SK-N-SH (cell line): ENCODE data around the gene CIT. TPM values are rescaled to one million over a fixed set of nuclear protein-coding genes. Genes with fewer than 3 reads are reported as not detected.

Experiments
- CTCF ChIA-PET: fragments of 300-600, 350-600 bp; formaldehyde crosslinking; extraction: SDS; loops from one replicate; lab custom pipeline; 2021; lab: Yijun Ruan, JAX
- POLR2A ChIA-PET: fragments of 350-600 bp; sonication (Branson Sonifier 250); formaldehyde crosslinking; extraction: SDS; loops from one replicate; lab custom pipeline; 2020; ENCODE audit warnings: antibody characterized with exemption, inconsistent platforms; lab: Yijun Ruan, JAX
- DNase-seq: peaks from one replicate; pipeline ENCODE4 v3.0.0; 2012
- H2AFZ ChIP-seq: fragments of 200-600 bp; sonication (generic); 2 replicates; pipeline ENCODE4 v1.8.1; 2016; ENCODE audit warnings: antibody characterized with exemption, mild to moderate bottlenecking, low read depth
- H3F3A ChIP-seq: fragments of 200-600 bp; sonication (generic); replicated peaks from 2 replicates; pipeline ENCODE3; 2016; ENCODE audit warnings: antibody characterized with exemption, mild to moderate bottlenecking; ENCODE audit not compliant: insufficient read depth
- H3K27ac ChIP-seq, 2 experiments: fragments of 200-500 bp in 1 of 2; fragments of 200-600 bp in 1 of 2; sonication (Bioruptor generic) in 1 of 2; sonication (generic), shearing (Covaris generic) in 1 of 2; 2 replicates each; pipeline versions ENCODE4 v1.5.1 to v1.6.1; 2014 to 2016; ENCODE audit warnings: low read depth in 2 of 2, inconsistent platforms in 1 of 2, low read length in 1 of 2, mild to moderate bottlenecking in 1 of 2, mixed read lengths in 1 of 2
- H3K27me3 ChIP-seq: fragments of 200-600 bp; sonication (generic), shearing (Covaris generic); 2 replicates; pipeline ENCODE4 v1.6.1; 2016; ENCODE audit warnings: mixed run types; ENCODE audit not compliant: insufficient read depth
- H3K36me3 ChIP-seq, 2 experiments: fragments of 200-500 bp in 1 of 2; fragments of 200-600 bp in 1 of 2; sonication (Bioruptor generic) in 1 of 2; sonication (generic) in 1 of 2; replicated peaks in 1 of 2; 2 replicates each; pipeline versions ENCODE3 to v1.5.1; 2014 to 2016; ENCODE audit warnings: low read length in 1 of 2, mild to moderate bottlenecking in 1 of 2; ENCODE audit not compliant: insufficient read depth in 2 of 2, control insufficient read depth in 1 of 2
- H3K4me1 ChIP-seq, 2 experiments: fragments of 200-500 bp in 1 of 2; fragments of 200-600 bp in 1 of 2; sonication (Bioruptor generic) in 1 of 2; sonication (generic), shearing (Covaris generic) in 1 of 2; 2 replicates each; pipeline versions ENCODE4 v1.5.1 to v1.6.1; 2014 to 2016; ENCODE audit warnings: low read depth in 1 of 2, low read length in 1 of 2, mixed run types in 1 of 2; ENCODE audit not compliant: insufficient read depth in 2 of 2, control insufficient read depth in 1 of 2
- H3K4me2 ChIP-seq: fragments of 200-600 bp; sonication (generic), shearing (Covaris generic); 2 replicates; pipeline ENCODE4 v1.6.1; 2017; ENCODE audit warnings: mixed run types
- H3K4me3 ChIP-seq, 2 experiments: fragments of 200-500 bp in 1 of 2; fragments of 200-600 bp in 1 of 2; sonication (Bioruptor generic) in 1 of 2; sonication (generic), shearing (Covaris generic) in 1 of 2; 2 replicates each; pipeline versions ENCODE4 v1.5.1 to v1.8.1; 2014 to 2016; ENCODE audit warnings: low read depth in 2 of 2, inconsistent platforms in 1 of 2, low read length in 1 of 2, mild to moderate bottlenecking in 1 of 2, mixed read lengths in 1 of 2, moderate library complexity in 1 of 2
- H3K79me2 ChIP-seq: fragments of 200-600 bp; sonication (generic); 2 replicates; pipeline ENCODE4 v1.8.1; 2017; ENCODE audit warnings: mild to moderate bottlenecking; ENCODE audit not compliant: insufficient read depth
- H3K9ac ChIP-seq: fragments of 200-600 bp; sonication (generic); 2 replicates; pipeline ENCODE4 v1.6.1; 2017; ENCODE audit warnings: mixed run types
- H3K9me2 ChIP-seq: fragments of 200-600 bp; sonication (generic); 2 replicates; pipeline ENCODE4 v1.6.1; 2017; ENCODE audit warnings: mixed run types
- H3K9me3 ChIP-seq: fragments of 200-600 bp; sonication (generic); 2 replicates; pipeline ENCODE4 v1.6.1; 2017; ENCODE audit warnings: mixed run types, mild to moderate bottlenecking, moderate library complexity
- H4K20me1 ChIP-seq: fragments of 200-600 bp; sonication (generic); 2 replicates; pipeline ENCODE4 v1.6.1; 2017; ENCODE audit warnings: mild to moderate bottlenecking, mixed run types; ENCODE audit not compliant: insufficient read depth
- CHD2 ChIP-seq: fragments of 150-350 bp; IDR thresholded peaks from 2 replicates; pipeline ENCODE4 v1.6.1; 2018; ENCODE audit warnings: low read length; ENCODE audit not compliant: partially characterized antibody
- CTCF ChIP-seq: fragments of 200-600 bp; sonication (generic); IDR thresholded peaks from 2 replicates; pipeline ENCODE4 v1.6.1; 2017; ENCODE audit warnings: antibody characterized with exemption, mild to moderate bottlenecking, moderate library complexity
- EP300 ChIP-seq, 2 experiments: IDR thresholded peaks; 2 replicates each; pipeline versions ENCODE4 v1.4.0 to v1.6.1; 2012; ENCODE audit warnings: borderline replicate concordance in 1 of 2, low read depth in 1 of 2, low read length in 1 of 2
- JUND ChIP-seq: IDR thresholded peaks from 2 replicates; pipeline ENCODE4 v1.4.0; 2012
- MEF2A ChIP-seq: IDR thresholded peaks from 2 replicates; pipeline ENCODE4 v1.4.0; 2012; ENCODE audit warnings: low read depth, borderline replicate concordance
- MXI1 ChIP-seq: IDR thresholded peaks from 2 replicates; pipeline ENCODE4 v1.6.1; 2012; ENCODE audit warnings: mild to moderate bottlenecking, low read depth, low read length, improper control_type of control experiment
- NFIC ChIP-seq: IDR thresholded peaks from 2 replicates; pipeline ENCODE4 v1.4.0; 2012; ENCODE audit warnings: borderline replicate concordance
- REST ChIP-seq: IDR thresholded peaks from 2 replicates; pipeline ENCODE4 v1.6.1; 2012; ENCODE audit warnings: mild to moderate bottlenecking, low read depth, low read length, moderate library complexity
- RFX5 ChIP-seq: IDR thresholded peaks from 2 replicates; pipeline ENCODE4 v1.6.1; 2012; ENCODE audit warnings: mild to moderate bottlenecking, improper control_type of control experiment, low read length
- SMC3 ChIP-seq: IDR thresholded peaks from 2 replicates; pipeline ENCODE4 v1.6.1; 2012; ENCODE audit warnings: low read depth, low read length, improper control_type of control experiment
- USF1 ChIP-seq: IDR thresholded peaks from 2 replicates; pipeline ENCODE4 v1.4.0; 2012; ENCODE audit warnings: low read depth, borderline replicate concordance
- USF2 ChIP-seq: fragments of 150-350 bp; IDR thresholded peaks from 2 replicates; pipeline ENCODE4 v1.6.1; 2017; ENCODE audit warnings: antibody characterized with exemption, low read length, low read depth, borderline replicate concordance
- YY1 ChIP-seq: IDR thresholded peaks from 2 replicates; pipeline ENCODE4 v1.4.0; 2012; ENCODE audit warnings: low read depth, mild to moderate bottlenecking
- ZBTB33 ChIP-seq: IDR thresholded peaks from 2 replicates; pipeline ENCODE4 v1.4.0; 2012; ENCODE audit warnings: low read depth, borderline replicate concordance
- WGBS: methylation state at CpG from one replicate; pipeline ENCODE4 v1.1.6; 2017; ENCODE audit warnings: low lambda C conversion rate; 5-methylcytosine and 5-hydroxymethylcytosine counted together
- polyA plus RNA-seq, 3 experiments: library from polyadenylated mRNA; depleted of rRNA; stranded (reverse); fragments of >200 nt; gene quantifications; 2 replicates each; pipeline ENCODE4 v1.2.3, GENCODE V29; 2012

Gene CIT
- polyA plus RNA-seq, 1 of the 3 experiments (the other 2 are of a cell fraction): 7.7 TPM

- H3K36me3 ChIP-seq: peaks cover 7 to 8% of the 10 kb centered on the region in 2 experiments
Measured at GRCh38 chr12:119730381-119730780, 146.7 kb downstream of the CIT start.

More at GRCh38 chr12:119730381-119730780, 146.7 kb downstream of the CIT start:
- Histone ChIP-seq H3K27ac (no peak overlapping the region), H4K20me1 (no peaks in the 10 kb centered on the region), H3K27me3 (no peaks in the 10 kb centered on the region), H3K9ac (no peak overlapping the region), H3F3A (no peaks in the 10 kb centered on the region), H3K4me1 (no peaks in the 10 kb centered on the region), H3K9me2 (no peaks in the 10 kb centered on the region), H3K4me2 (no peak overlapping the region), H3K79me2 (no peaks in the 10 kb centered on the region), H2AFZ (no peak overlapping the region), H3K4me3 (no peak overlapping the region), H3K9me3 (no peaks in the 10 kb centered on the region)
- TF ChIP-seq RFX5 (no peak), NFIC (no peak), MXI1 (no peak), USF2 (no peak), ZBTB33 (no peak), JUND (no peak), CTCF (no peak), CHD2 (no peak), EP300 (IDR thresholded peaks at IDR 0.05; ENCODE audit: borderline replicate concordance in 1 of 2, low read depth in 1 of 2, low read length in 1 of 2) (no peak), REST (no peak), YY1 (no peak), MEF2A (no peak), SMC3 (no peak), USF1 (no peak)
- WGBS: 98% methylated on average over 10 of the region's 13 CpGs
- ChIA-PET CTCF (no interaction called here), POLR2A (no interaction called here)
- DNase-seq: no peak
